HG03159 (cell line): ENCODE data around the gene SCNN1G.
A peak's percentile ranks its signal among the peaks of the same experiment; 100 is the strongest.
"Not testable (repeated sequence)": the region's sequence is repeated elsewhere in the genome, so short reads cannot be mapped to it uniquely, and the experiment has no call there.

Experiments used
- ATAC-seq: cut with Tn5 transposase; IDR thresholded peaks from one replicate; pipeline ENCODE4 v1.9.1; 2021; ENCODE audit warnings: mild to moderate bottlenecking, moderate library complexity; ENCODE audit not compliant: unreplicated experiment

SCNN1G gene, protein sequence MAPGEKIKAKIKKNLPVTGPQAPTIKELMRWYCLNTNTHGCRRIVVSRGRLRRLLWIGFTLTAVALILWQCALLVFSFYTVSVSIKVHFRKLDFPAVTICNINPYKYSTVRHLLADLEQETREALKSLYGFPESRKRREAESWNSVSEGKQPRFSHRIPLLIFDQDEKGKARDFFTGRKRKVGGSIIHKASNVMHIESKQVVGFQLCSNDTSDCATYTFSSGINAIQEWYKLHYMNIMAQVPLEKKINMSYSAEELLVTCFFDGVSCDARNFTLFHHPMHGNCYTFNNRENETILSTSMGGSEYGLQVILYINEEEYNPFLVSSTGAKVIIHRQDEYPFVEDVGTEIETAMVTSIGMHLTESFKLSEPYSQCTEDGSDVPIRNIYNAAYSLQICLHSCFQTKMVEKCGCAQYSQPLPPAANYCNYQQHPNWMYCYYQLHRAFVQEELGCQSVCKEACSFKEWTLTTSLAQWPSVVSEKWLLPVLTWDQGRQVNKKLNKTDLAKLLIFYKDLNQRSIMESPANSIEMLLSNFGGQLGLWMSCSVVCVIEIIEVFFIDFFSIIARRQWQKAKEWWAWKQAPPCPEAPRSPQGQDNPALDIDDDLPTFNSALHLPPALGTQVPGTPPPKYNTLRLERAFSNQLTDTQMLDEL

GRCh38 chr16:23182679-23183542, at the start of gene SCNN1G:
Gene SCNN1G (plus strand): TSS chr16:23182745. CDS start chr16:23186272, 3,527 bp downstream.
- ATAC-seq = peak; percentile 19

DNA sequence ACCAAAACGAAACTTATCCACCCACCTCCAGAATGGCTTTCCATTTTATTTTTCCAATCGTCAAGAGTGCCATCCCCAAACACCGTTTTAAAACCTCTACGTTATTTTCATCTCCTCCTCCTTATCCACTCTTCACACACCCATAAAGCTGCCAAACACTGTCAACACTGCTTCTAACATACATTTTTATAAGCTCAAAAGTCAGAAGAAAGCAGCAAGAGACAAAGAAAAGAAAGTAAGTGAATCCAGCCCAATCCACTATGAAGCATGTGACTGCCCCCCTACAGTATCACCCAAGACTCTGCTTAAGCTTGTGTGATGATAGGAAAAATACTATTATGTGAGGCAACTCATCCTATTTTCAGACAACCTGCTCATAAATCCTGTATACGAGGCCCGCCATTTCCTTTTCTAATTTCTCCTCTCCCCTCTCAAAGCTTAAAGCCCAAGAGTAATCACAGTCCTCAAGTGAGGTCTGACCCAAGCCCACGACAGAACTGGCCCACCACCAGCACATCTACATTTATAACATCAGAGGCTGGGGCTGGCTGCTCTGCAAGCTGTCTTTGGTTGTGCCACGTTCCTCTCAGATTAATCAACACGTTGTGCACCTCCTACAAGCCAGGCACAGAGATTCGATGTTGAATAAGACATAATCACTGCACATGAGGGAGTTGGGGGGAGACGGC, 49.6 kb upstream of the SCNN1G start:
- ATAC-seq = no peak

GRCh38 chr16:23134274-23134673, 48.3 kb upstream of the SCNN1G start:
- ATAC-seq = no peak

GRCh38 chr16:23137256-23137655, 45.3 kb upstream of the SCNN1G start:
- no peak for ATAC-seq

DNA sequence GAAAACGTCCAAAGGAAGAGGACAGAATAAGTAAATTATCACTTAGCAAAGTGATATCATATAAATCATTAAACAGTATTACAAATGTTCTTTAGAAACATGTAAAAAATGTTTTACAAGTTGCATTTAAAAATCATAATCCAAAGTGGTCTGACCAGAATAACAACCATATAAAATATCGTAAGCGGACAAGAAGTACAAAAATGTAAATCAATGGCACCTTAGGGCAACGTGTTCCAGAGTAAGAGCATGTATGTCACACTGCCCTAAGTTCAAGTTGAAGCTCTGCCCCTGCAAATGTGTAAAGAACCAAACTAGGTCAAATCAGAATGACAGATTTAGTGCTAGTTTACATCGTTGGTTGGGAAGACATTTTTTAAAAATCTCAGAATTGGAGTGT, 44.7 kb upstream of the SCNN1G start:
- ATAC-seq = no peak

GRCh38 chr16:23140107-23140506, 42.4 kb upstream of the SCNN1G start:
- ATAC-seq = no peak

- ATAC-seq = no peak
Observed at GRCh38 chr16:23141033-23141432, 41.5 kb upstream of the SCNN1G start.

GRCh38 chr16:23141500-23141899, 41.0 kb upstream of the SCNN1G start:
- ATAC-seq = no peak

- ATAC-seq = no peak
Observed at GRCh38 chr16:23141959-23142740, 40.4 kb upstream of the SCNN1G start.

DNA sequence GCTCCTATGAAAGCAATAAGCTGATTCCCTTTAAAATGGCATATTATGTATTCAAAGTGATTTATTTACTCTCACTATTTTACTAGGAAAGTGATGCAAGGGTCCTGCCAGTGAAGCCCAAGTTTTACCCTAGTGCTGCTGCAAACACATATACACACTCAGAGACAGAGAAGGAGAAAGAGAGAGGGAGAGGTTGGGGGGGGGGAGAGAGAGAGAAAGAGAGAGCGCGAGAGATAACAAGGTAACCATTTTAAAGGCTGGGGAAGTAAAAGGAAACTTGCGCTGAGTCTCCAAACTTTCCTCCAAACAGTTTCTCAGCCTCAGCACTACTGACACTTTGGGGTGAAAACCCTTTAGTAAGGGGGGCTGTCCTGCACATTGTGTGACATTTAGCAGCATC, 39.2 kb upstream of the SCNN1G start:
- ATAC-seq = no peak

DNA sequence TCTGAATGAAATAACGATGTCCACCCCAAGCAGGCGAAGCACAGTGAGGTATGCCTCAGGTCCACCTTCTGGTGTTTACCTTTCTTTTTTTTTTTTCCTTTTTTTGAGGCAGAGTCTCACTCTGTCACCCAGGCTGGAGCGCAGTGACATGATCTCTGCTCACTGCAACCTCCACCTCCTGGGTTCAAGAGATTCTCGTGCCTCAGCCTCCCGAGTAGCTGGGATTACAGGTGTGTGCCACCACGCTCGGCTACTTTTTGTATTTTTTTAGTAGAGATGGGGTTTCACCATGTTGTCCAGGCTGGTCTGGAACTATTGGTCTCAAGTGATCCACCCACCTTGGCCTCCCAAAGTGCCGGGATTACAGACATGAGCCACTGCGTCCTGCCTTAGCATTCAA, 38.2 kb upstream of the SCNN1G start:
- ATAC-seq = not testable (repeated sequence)

DNA sequence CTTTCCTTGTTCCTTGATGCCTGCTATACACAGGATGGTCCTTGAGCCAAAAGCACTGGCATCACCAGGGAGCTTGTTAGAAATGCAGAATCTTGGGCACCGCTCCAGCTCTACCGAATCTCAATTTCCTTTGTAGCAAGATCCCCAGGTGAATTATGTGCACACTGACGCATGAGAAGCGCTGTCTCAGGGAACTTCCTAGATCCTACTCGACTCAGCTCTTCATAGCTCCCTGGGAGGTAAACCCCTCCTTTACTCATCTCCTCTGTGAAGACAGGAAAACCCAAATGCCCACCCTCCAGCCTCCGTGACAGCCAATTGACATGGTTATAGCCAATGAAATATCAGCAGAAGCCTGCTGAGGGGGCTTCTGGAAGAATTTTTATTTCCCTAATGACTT, 37.4 kb upstream of the SCNN1G start:
- no peak for ATAC-seq

DNA sequence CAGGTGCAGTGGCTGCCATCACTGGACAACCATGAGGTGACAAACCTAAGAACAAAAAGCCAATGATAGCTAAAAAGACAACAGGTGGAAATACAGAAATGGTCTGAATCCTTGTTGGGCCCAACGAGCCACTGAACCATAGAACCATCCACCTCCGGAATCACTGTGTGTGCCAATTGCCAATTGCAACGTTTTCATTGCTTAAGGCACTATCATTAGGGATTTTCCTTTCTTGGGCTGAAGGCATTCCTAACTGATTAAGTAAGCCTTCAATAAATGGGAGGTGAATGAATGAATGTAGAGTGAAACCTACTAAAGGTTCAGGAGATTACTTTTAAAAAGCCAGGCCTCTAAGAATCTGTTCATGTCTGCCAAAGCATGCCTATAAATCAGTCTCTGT, 36.9 kb upstream of the SCNN1G start:
- no peak for ATAC-seq

DNA sequence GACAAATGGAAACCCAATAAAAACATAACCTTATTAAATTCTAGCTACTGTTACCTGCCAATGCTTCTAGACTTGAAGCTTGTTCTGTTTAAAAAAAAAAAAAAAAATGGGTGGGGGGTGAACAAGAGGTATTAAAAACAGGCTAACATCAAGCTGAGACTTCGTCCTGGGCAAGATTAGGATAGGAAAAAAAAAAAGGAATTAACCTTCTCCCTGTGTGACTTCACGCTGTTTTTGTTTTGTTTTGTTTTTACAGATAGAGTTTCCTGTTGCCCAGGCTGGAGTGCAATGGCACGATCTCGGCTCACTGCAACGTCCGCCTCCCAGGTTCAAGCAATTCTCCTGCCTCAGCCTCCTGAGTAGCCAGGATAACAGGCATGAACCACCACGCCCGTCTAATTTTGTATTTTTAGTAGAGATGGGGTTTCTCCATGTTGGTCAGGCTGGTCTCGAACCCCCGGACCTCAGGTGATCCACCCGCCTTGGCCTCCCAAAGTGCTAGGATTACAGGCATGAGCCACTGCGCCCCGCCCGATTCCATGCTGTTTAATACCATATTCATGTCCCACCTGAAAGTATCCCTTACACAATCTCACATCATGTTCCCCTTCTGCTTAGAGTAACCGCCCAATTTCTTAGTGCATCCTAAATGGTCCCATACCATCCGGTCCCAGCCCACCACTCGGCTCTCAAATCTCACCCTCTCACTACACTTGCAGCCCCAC, 35.5 kb upstream of the SCNN1G start:
- no peak for ATAC-seq

- ATAC-seq = no peak
Observed at GRCh38 chr16:23147666-23148065, 34.9 kb upstream of the SCNN1G start.

- no peak for ATAC-seq
Observed at GRCh38 chr16:23148166-23148512, 34.4 kb upstream of the SCNN1G start.

DNA sequence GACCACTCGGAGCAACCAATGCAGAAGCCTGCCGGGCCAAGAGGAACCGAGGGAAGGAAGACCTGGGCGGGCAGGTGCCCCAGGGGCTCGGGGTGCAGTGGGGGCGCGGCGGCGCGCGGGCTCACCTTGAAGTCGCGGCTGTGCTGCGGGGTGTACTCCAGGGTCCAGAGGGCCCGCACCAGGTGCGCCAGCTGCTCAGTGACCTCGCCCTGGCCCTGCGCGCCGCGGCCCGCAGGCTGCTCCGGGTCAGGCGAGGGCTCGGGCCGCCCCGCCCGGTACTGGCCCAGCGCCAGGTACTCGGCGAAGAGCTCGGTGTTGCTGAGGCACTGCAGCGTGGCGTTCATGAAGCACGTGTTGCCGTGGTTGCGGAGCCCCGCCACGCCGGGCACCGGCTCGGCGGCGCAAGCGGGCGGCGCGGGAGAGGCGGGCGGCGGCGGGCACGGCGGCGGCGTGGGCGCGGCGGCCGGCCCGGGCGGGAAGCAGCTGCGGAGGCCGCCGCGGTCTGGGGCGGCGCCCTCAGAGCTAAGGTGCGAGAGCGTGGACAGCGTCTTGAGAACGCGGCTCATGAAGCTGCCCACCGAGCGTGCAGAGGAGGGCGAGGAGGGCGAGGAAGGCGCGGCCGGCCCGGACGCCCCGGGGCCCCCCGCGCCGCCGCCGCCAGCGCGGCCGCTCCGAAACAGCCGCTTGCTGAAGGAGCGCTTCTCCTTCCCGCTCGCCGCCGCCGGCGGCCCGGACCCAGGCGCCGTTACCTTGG, 33.9 kb upstream of the SCNN1G start:
- ATAC-seq = peak; percentile 46

DNA sequence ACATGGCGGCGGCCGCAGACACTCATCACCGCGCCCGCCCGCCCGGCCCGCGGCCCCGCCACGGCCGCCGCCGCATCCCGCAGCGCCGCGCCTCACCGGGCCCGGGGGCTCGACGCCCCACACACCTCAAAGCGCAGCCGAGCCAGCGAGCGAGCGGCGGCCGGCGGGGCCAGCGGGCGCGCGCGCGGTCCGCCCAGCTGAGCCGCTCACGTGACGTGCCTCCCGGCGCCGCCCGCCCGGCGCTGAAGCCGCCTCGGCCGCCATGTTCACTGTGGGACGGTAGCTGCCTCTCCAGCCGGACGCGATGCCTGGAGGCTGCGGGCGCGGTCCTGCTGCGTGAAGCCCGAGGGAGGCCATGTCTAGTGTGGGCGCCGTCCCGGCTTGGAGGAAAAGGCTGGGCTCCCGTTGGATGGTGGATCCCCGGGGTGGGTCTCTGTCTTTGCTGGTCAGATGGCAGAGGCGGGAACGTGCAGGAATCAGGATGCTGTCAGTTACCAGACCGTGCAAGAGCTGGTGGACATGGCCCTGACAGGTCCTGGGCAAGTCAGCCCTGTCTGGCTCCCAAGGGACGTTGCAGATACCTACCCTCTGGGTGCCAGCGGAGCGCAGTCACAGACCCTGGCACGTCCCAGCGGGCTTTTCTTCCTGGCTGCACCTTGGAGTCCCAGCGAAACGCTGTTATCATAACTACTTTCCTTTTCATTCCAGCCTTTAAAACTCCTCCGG, 33.1 kb upstream of the SCNN1G start, which contains the start of gene USP31:
TSS of gene USP31 (minus strand) at position 186 of the 726 bp plus-strand sequence. CDS start at position 4, 182 bp downstream.
- ATAC-seq = peak; percentile 94
